DND-41 (cell line): ENCODE data around the gene ADCYAP1.

Source experiments
- ATAC-seq: fragments of 200-7000 bp; cut with Tn5 transposase; 3 replicates; pipeline ENCODE4 v1.9.1; 2021; ENCODE audit warnings: low read depth; ENCODE audit not compliant: insufficient read depth
- DNase-seq: peaks from one replicate; pipeline ENCODE4 v3.0.0-alpha.2; 2020
- H2AFZ ChIP-seq: 2 replicates; pipeline ENCODE4 v1.6.0; 2012; ENCODE audit warnings: low read depth, low read length
- H3K27ac ChIP-seq: 2 replicates; pipeline ENCODE4 v1.5.1; 2012; ENCODE audit warnings: low read length, inconsistent platforms
- H3K27me3 ChIP-seq: fragments of 200-600 bp; sonication (generic); 2 replicates; pipeline ENCODE4 v1.6.0; 2012; ENCODE audit warnings: low read length, mild to moderate bottlenecking, inconsistent platforms; ENCODE audit not compliant: insufficient read depth, poor library complexity
- H3K36me3 ChIP-seq: 2 replicates; pipeline ENCODE4 v1.5.1; 2012; ENCODE audit warnings: low read length, inconsistent platforms; ENCODE audit not compliant: insufficient read depth
- H3K4me1 ChIP-seq: 2 replicates; pipeline ENCODE4 v1.5.1; 2012; ENCODE audit warnings: mild to moderate bottlenecking, low read length; ENCODE audit not compliant: insufficient read depth
- H3K4me2 ChIP-seq: 2 replicates; pipeline ENCODE4 v1.6.0; 2012; ENCODE audit warnings: mild to moderate bottlenecking, moderate library complexity, low read length, inconsistent platforms; ENCODE audit not compliant: insufficient read depth
- H3K4me3 ChIP-seq, 2 experiments: fragments of 200-600 bp in 1 of 2; shearing (Covaris generic) in 1 of 2; 2 replicates each; pipeline ENCODE4 v1.5.1; 2012 to 2016; ENCODE audit warnings: inconsistent platforms in 2 of 2, low read length in 2 of 2, mild to moderate bottlenecking in 2 of 2, low read depth in 1 of 2, moderate library complexity in 1 of 2
- H3K79me2 ChIP-seq: 2 replicates; pipeline ENCODE4 v1.6.0; 2012; ENCODE audit warnings: low read length, inconsistent platforms; ENCODE audit not compliant: insufficient read depth
- H3K9ac ChIP-seq: 2 replicates; pipeline ENCODE4 v1.6.0; 2012; ENCODE audit warnings: low read depth, mild to moderate bottlenecking, inconsistent platforms, low read length, moderate library complexity
- H3K9me3 ChIP-seq: 2 replicates; pipeline ENCODE4 v1.5.1; 2012; ENCODE audit warnings: low read length, moderate library complexity, mild to moderate bottlenecking, inconsistent platforms; ENCODE audit not compliant: insufficient read depth, severe bottlenecking
- H4K20me1 ChIP-seq: 2 replicates; pipeline ENCODE4 v1.6.0; 2012; ENCODE audit warnings: low read length; ENCODE audit not compliant: insufficient read depth
- EZH2 ChIP-seq: IDR thresholded peaks from 3 replicates; pipeline ENCODE4 v1.6.1; 2012; ENCODE audit warnings: borderline replicate concordance, low read depth, mild to moderate bottlenecking, moderate library complexity, low read length, inconsistent platforms; ENCODE audit not compliant: severe bottlenecking
- TF ChIP-seq, protein P1 (sequence below): IDR thresholded peaks from 2 replicates; pipeline ENCODE4 v1.5.1; 2012; ENCODE audit warnings: borderline replicate concordance, low read length, moderate library complexity, mild to moderate bottlenecking; ENCODE audit not compliant: poor library complexity, severe bottlenecking; ENCODE audit errors: extremely low read depth

ADCYAP1 gene

DNA sequence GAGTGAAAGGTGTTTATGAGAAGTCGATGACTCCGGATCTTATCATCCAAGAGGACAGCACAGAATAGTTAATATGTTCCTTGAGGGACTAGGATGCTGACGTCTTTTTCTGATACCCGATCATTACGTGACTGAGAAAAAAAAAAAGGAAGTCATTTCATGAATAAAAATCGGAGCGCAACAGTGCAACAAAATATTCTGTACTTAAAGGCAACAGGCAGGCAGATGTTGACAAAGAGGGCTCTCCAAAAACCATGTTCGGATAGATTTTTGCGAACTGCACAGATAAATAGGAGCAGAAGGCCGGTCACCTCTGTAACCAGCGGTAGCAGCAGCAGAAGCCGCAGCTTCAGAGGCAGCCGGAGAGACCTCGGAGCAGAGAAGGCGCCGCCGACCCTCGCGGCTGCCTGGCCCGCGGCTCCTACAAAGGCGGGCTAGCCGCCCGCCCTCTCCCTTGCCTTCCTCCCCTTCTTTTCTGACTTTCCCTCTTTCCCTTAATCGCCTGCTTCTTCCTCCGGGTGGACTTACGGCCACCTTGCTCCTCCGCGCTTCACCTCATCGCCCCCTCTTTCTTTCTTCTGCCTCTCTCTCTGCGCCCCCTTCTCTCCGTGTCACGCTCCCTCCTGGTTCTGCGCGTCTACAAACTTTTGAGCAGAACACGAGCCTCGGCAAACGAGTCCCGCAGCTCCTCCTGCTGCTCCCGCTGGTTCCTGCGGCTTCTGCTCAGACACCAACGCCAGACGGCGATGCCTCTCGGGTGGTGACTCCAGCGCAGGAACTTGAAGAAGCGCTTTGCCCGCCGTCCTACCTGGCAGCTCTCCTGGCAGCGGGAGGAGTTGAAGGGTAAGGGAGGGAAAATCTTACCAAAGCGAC is at the start of gene ADCYAP1:
ADCYAP1 (plus strand) TSS at position 654 of the 873 bp plus-strand sequence. CDS start 516 bp downstream, outside the sequence.
- H2AFZ ChIP-seq, result no peak within 1 kb of the TSS
- DNase-seq, result no peak

DNA sequence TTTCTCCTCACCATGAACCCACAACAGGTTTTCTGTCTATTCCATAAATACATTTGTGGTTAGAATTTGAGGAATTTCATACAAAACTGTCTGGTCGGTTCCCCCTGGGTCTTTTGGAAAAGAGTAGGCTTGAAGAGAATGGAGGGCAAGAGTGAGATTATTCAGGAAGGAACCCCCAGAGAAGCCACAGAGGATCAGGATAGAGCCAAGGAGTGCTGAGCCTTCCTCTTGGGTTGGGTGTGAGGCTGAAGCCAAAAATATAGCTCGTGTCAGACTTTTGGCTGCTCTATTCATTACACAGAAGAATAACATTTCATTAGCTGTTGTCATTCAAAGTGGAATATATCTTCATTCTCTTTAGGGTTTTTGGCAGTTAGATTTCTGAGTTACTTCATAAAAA is 46.7 kb upstream of the ADCYAP1 start:
- ATAC-seq (no peak), DNase-seq (no peak)
- no peaks in the 10 kb centered on the region for H3K36me3 ChIP-seq
- no peak overlapping the region for H3K27ac ChIP-seq
- H3K4me3 ChIP-seq, result no peak overlapping the region
- no peaks in the 10 kb centered on the region for H4K20me1 ChIP-seq
- TF ChIP-seq, protein P1, sequence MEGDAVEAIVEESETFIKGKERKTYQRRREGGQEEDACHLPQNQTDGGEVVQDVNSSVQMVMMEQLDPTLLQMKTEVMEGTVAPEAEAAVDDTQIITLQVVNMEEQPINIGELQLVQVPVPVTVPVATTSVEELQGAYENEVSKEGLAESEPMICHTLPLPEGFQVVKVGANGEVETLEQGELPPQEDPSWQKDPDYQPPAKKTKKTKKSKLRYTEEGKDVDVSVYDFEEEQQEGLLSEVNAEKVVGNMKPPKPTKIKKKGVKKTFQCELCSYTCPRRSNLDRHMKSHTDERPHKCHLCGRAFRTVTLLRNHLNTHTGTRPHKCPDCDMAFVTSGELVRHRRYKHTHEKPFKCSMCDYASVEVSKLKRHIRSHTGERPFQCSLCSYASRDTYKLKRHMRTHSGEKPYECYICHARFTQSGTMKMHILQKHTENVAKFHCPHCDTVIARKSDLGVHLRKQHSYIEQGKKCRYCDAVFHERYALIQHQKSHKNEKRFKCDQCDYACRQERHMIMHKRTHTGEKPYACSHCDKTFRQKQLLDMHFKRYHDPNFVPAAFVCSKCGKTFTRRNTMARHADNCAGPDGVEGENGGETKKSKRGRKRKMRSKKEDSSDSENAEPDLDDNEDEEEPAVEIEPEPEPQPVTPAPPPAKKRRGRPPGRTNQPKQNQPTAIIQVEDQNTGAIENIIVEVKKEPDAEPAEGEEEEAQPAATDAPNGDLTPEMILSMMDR, result no peak
- no peak for TF ChIP-seq EZH2
- H3K4me2 ChIP-seq, result no peak overlapping the region
- H3K9ac ChIP-seq, result no peak overlapping the region
- H3K27me3 ChIP-seq, result peaks cover 2% of the 10 kb centered on the region
- H3K79me2 ChIP-seq, result no peaks in the 10 kb centered on the region
- H2AFZ ChIP-seq, result no peak overlapping the region
- H3K4me1 ChIP-seq, result no peaks in the 10 kb centered on the region
- H3K9me3 ChIP-seq, result no peaks in the 10 kb centered on the region

More for the DNA sequence above, at the start of gene ADCYAP1:
- no peaks in the 10 kb centered on the region; the same call in 1 of the 2 replicates for H3K4me1 ChIP-seq
- no peak within 1 kb of the TSS for H3K4me3 ChIP-seq
- no peaks in the 10 kb centered on the region for H3K36me3 ChIP-seq
- no peak for ATAC-seq
- no peak within 1 kb of the TSS for H3K4me2 ChIP-seq
- no peaks in the 10 kb centered on the region for H3K79me2 ChIP-seq
- no peak for TF ChIP-seq EZH2
- TF ChIP-seq, protein P1, result no peak
- no peak within 1 kb of the TSS for H3K27ac ChIP-seq
- H3K9ac ChIP-seq, result no peak within 1 kb of the TSS
- no peaks in the 10 kb centered on the region for H3K9me3 ChIP-seq
- H4K20me1 ChIP-seq, result no peaks in the 10 kb centered on the region
- no peaks in the 10 kb centered on the region for H3K27me3 ChIP-seq

DNA sequence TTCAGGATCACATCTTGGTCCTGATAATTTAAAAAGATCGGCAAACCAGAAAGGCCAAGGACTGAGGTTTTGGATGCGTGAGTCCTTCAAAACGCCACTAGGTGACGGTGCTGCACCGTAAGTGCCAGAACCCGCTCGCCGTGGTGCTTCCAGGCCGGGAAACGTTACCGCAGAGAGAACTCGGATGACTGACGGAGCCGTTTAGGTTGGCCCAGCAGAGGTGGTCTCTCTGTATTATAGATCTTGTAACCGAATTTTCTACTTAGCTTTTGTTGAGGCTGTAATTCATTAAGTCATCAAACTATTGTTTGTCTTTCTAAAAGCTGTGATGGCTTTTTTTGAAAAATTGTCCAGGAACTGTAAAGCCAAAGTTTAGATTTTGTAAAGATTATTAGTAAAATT is 39.8 kb upstream of the ADCYAP1 start:
- no peaks in the 10 kb centered on the region for H3K9me3 ChIP-seq
- no peak overlapping the region for H3K27ac ChIP-seq
- no peaks in the 10 kb centered on the region for H3K36me3 ChIP-seq
- peak; percentile 98 for ATAC-seq
- H3K79me2 ChIP-seq, result no peaks in the 10 kb centered on the region
- H3K4me1 ChIP-seq, result no peaks in the 10 kb centered on the region
- no peak overlapping the region for H3K4me3 ChIP-seq
- no peak overlapping the region for H2AFZ ChIP-seq
- no peak overlapping the region for H3K9ac ChIP-seq
- TF ChIP-seq, protein P1, result peak; percentile 92
- no peak for TF ChIP-seq EZH2
- no peak overlapping the region for H3K4me2 ChIP-seq
- H4K20me1 ChIP-seq, result no peaks in the 10 kb centered on the region
- peak; percentile 70 for DNase-seq
- H3K27me3 ChIP-seq, result peaks cover 7% of the 10 kb centered on the region
